ENCODE results near the gene INO80E. TPM values are rescaled to one million over a fixed set of nuclear protein-coding genes. Genes with fewer than 3 reads are reported as not detected.

INO80E gene
- total RNA-seq, 5 donors from 2014 or later (not counting 1 experiment from before 2014, with no cell fraction given), result 84.8 to 152 (median 128) TPM

DNA sequence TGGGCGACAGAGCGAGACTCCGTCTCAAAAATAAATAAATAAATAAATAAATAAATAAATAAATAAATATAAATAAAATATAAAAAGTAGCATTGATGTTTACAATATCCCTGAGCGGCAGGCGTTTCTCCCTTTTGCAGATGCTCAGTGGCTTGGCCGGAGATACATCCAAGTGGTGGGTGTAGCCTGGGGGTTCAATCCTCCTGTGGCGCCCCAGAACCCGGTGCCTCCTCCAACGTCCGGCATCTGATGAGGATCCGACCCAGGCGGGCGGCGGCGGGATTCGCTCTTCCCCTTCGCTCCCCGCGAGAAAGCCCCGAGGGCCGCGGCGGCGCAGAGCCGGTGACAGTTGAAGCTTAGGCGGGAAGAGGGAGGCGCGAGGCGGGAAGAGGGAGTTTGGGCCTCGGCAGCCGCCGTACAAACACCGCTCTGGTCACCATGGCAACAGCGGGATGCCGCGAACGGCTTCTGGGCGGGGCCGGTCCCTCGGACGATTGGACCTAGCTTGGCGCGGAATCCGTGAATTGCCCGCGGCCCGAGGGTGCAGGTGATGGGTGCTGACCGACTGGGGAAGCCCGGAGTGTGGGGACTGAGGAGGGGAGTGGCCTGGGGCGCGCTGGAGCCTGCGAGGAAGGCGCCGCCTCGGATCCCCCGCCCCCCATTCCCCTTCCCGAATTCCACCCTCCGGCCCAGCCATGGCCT lies 56.8 kb downstream of the INO80E start:
- peaks cover 12 to 30% of the 10 kb centered on the region in 2 experiments for H3K4me1 ChIP-seq (ENCODE audit: control insufficient read depth in 1 of 2, extremely low read depth in 1 of 2, insufficient read depth in 2 of 2, low read length in 2 of 2)
- CTCF ChIA-PET, result interaction anchor here in 1 of 2 donors (0.5 kb wide), 1 partner anchor 15 kb away, joined by 4 read pairs; no protein-coding TSS in a partner anchor
- WGBS (ENCODE audit: insufficient coverage), result under 1% methylated on average over 38 of the region's 58 CpGs
- Mint-ChIP-seq H3K27ac (peak overlapping the region; percentile 55 to 63), H3K27me3 (no peaks in the 10 kb centered on the region), H3K36me3 (no peaks in the 10 kb centered on the region), H3K4me1 (peaks cover 18 to 28% (median 23%) of the 10 kb centered on the region in 3 donors), H3K4me3 (peak overlapping the region; percentile 82 to 86 (median 82)), H3K9me3 (no peaks in the 10 kb centered on the region)
- H3K27me3 ChIP-seq (replicated peaks in 1 of 2; ENCODE audit: control insufficient read depth in 2 of 2, extremely low read depth in 1 of 2, insufficient read depth in 2 of 2, low read length in 1 of 2), result peaks cover 0 to 8% of the 10 kb centered on the region in 2 experiments
- H3K4me3 ChIP-seq (ENCODE audit: control insufficient read depth in 1 of 2, extremely low read depth in 1 of 2, low read length in 1 of 2), result peak overlapping the region; percentile 65 to 69
- DNase-seq (peak; percentile 53 to 92 (median 77)), ATAC-seq (replicated peaks in 1 of 4) (peak; percentile 76 to 81 (median 77))
- H3K9me3 ChIP-seq, result no peaks in the 10 kb centered on the region
- POLR2A ChIA-PET, result interaction anchor here in 1 of 2 donors (0.6 kb wide), 1 partner anchor 37 kb away, joined by 8 read pairs; no protein-coding TSS in a partner anchor
- no peak overlapping the region for H3K27ac ChIP-seq (ENCODE audit: low read length)
- no peaks in the 10 kb centered on the region for H3K36me3 ChIP-seq (ENCODE audit: control insufficient read depth in 2 of 2, extremely low read depth in 1 of 2, insufficient read depth in 1 of 2, low read length in 1 of 2)

DNA sequence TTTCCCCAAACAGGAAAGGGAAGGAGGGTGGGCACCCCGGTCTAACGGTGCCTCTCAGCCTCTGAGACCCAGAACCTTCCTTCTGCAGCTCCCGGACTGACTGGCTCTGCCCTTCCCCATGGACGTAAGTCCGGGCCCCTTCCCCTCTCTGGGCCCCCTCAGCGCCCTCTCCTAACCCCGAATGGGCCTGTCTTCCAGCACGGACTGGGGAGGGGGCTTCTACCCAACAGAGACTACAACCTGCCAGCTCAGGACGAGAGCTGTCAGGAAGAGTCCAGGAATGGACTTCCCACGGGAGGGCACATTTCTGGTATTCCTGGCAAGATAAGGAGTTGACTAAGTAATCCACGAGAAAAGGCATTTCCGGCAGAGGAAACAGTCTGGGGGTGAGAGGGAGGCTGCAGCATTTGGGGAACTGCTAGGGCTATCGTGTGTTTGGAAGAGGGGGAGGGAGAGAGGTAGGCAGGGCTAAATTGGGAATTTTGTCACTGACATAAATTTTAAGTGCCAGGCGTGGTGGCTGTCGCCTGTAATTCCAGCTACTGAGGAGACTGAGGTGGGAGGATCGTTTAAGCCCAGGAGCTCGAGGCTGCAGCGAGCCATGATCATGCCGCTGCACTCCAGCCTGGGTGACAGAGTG lies 57.5 kb downstream of the INO80E start:
- H3K9me3 Mint-ChIP-seq, result no peaks in the 10 kb centered on the region
- Histone ChIP-seq H3K9me3 (no peaks in the 10 kb centered on the region), H3K4me3 (ENCODE audit: control insufficient read depth in 1 of 2, extremely low read depth in 1 of 2, low read length in 1 of 2) (peak overlapping the region; percentile 65 to 69), H3K36me3 (ENCODE audit: control insufficient read depth in 2 of 2, extremely low read depth in 1 of 2, insufficient read depth in 1 of 2, low read length in 1 of 2) (no peaks in the 10 kb centered on the region), H3K27ac (ENCODE audit: low read length) (no peak overlapping the region), H3K27me3 (replicated peaks in 1 of 2; ENCODE audit: control insufficient read depth in 2 of 2, extremely low read depth in 1 of 2, insufficient read depth in 2 of 2, low read length in 1 of 2) (peaks cover 0 to 8% of the 10 kb centered on the region in 2 experiments), H3K4me1 (ENCODE audit: control insufficient read depth in 1 of 2, extremely low read depth in 1 of 2, insufficient read depth in 2 of 2, low read length in 2 of 2) (peaks cover 12 to 30% of the 10 kb centered on the region in 2 experiments)
- POLR2A ChIA-PET, result interaction anchor here in 1 of 2 donors (0.6 kb wide), 1 partner anchor 37 kb away, joined by 8 read pairs; no protein-coding TSS in a partner anchor
- peaks cover 18 to 28% (median 23%) of the 10 kb centered on the region in 3 donors for H3K4me1 Mint-ChIP-seq
- DNase-seq (no peak), ATAC-seq (replicated peaks in 1 of 4) (peak; percentile 13 to 17 (median 14))
- CTCF ChIA-PET, result interaction anchor here in 1 of 2 donors (0.5 kb wide), 1 partner anchor 14 kb away, joined by 4 read pairs; no protein-coding TSS in a partner anchor
- peak overlapping the region in 1 of 2 donors; percentile 52 for H3K27ac Mint-ChIP-seq
- H3K36me3 Mint-ChIP-seq, result no peaks in the 10 kb centered on the region
- no peaks in the 10 kb centered on the region for H3K27me3 Mint-ChIP-seq
- 17% methylated on average over 19 of the region's 19 CpGs for WGBS (ENCODE audit: insufficient coverage)
- peak overlapping the region; percentile 70 to 82 (median 82) for H3K4me3 Mint-ChIP-seq

DNA sequence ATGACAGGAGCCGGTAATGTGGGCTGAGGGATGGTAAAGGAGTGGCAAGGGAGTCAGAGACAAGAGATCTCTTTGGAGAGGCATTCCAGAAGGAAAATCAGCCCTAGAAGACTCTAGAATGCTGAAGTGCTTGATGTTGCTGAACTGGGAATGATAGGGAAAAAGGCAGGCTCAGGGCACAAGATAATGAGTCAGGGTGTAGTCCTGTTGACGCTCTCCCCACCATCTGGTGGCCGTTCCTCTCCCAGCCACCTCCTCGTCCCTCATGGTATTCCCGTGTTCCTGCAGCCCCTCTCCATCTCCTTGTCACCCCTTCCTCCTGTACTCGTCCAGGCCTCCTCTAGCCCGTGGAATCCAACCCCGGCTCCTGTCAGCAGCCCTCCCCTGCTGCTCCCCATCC lies 58.4 kb downstream of the INO80E start:
- Histone ChIP-seq H3K9me3 (no peaks in the 10 kb centered on the region), H3K4me1 (ENCODE audit: control insufficient read depth in 1 of 2, extremely low read depth in 1 of 2, insufficient read depth in 2 of 2, low read length in 2 of 2) (peaks cover 12 to 30% of the 10 kb centered on the region in 2 experiments), H3K4me3 (ENCODE audit: control insufficient read depth in 1 of 2, extremely low read depth in 1 of 2, low read length in 1 of 2) (no peak overlapping the region), H3K27ac (ENCODE audit: low read length) (no peak overlapping the region), H3K36me3 (ENCODE audit: control insufficient read depth in 2 of 2, extremely low read depth in 1 of 2, insufficient read depth in 1 of 2, low read length in 1 of 2) (no peaks in the 10 kb centered on the region), H3K27me3 (replicated peaks in 1 of 2; ENCODE audit: control insufficient read depth in 2 of 2, extremely low read depth in 1 of 2, insufficient read depth in 2 of 2, low read length in 1 of 2) (peaks cover 0 to 8% of the 10 kb centered on the region in 2 experiments)
- Mint-ChIP-seq H3K4me1 (peaks cover 18 to 28% (median 23%) of the 10 kb centered on the region in 3 donors), H3K36me3 (no peaks in the 10 kb centered on the region), H3K4me3 (peak overlapping the region; percentile 50 to 82 (median 73)), H3K9me3 (no peaks in the 10 kb centered on the region), H3K27me3 (no peaks in the 10 kb centered on the region), H3K27ac (peak overlapping the region in 1 of 2 donors; percentile 72)
- POLR2A ChIA-PET, result no interaction called here
- WGBS (ENCODE audit: insufficient coverage), result 86% methylated on average over 6 of the region's 8 CpGs
- DNase-seq (no peak), ATAC-seq (replicated peaks in 1 of 4) (no peak)
- CTCF ChIA-PET, result interaction anchor here in 1 of 2 donors (0.9 to 1.4 kb wide), 2 partner anchors 11 to 23 kb away, joined by 3 to 4 read pairs; partner anchors contain the start of genes ALDOA and TLCD3B

DNA sequence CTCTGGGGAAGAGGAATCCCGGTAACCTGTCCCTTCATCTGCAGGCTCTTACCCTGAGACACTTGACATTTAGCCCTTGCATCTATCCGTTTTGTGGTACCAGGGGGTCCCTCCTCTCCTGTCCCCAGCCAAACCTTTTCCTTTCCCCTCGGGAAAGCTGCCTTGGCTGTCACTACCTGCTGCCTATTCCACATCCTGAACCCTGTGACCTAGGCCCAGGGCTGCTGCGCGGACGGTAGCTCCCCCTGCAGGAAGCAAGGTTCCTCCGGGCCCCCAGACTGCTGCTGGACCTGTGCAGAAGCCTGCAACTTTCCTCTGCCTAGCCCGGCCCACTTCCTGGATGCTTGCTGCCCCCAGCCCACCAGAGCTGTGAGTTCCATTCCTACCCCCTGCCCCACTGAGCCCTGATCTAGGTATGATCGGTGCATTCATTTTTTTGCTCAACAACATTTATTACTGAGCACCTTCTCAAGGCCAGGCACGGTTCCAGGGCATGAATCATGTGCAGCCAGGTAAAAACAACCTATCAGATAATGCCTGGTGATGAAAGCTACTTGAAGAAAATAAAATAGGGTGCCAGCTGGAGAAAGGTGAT lies 59.0 kb downstream of the INO80E start:
- H3K27me3 Mint-ChIP-seq, result no peaks in the 10 kb centered on the region
- CTCF ChIA-PET, result interaction anchor here (0.6 to 1.4 kb wide), 8 partner anchors 10 to 378 kb away, joined by 3 to 6 read pairs (median 4); partner anchors contain the start of genes ALDOA (in 1 of the 2) and TLCD3B (in 1 of the 2)
- 21% methylated on average over 7 of the region's 10 CpGs for WGBS (ENCODE audit: insufficient coverage)
- H3K36me3 ChIP-seq (ENCODE audit: control insufficient read depth in 2 of 2, extremely low read depth in 1 of 2, insufficient read depth in 1 of 2, low read length in 1 of 2), result no peaks in the 10 kb centered on the region
- POLR2A ChIA-PET, result interaction anchor here in 1 of 2 donors (0.7 kb wide), 1 partner anchor 22 kb away, joined by 3 read pairs; no protein-coding TSS in a partner anchor
- peak overlapping the region; percentile 13 to 82 (median 43) for H3K4me3 Mint-ChIP-seq
- peak overlapping the region; percentile 72 to 81 for H3K27ac Mint-ChIP-seq
- no peak overlapping the region for H3K27ac ChIP-seq (ENCODE audit: low read length)
- no peaks in the 10 kb centered on the region for H3K9me3 ChIP-seq
- no peak overlapping the region for H3K4me3 ChIP-seq (ENCODE audit: control insufficient read depth in 1 of 2, extremely low read depth in 1 of 2, low read length in 1 of 2)
- no peaks in the 10 kb centered on the region for H3K9me3 Mint-ChIP-seq
- ATAC-seq (replicated peaks in 1 of 4), result peak; percentile 69 to 75 (median 73)
- H3K27me3 ChIP-seq (replicated peaks in 1 of 2; ENCODE audit: control insufficient read depth in 2 of 2, extremely low read depth in 1 of 2, insufficient read depth in 2 of 2, low read length in 1 of 2), result peaks cover 0 to 8% of the 10 kb centered on the region in 2 experiments
- peaks cover 12 to 30% of the 10 kb centered on the region in 2 experiments for H3K4me1 ChIP-seq (ENCODE audit: control insufficient read depth in 1 of 2, extremely low read depth in 1 of 2, insufficient read depth in 2 of 2, low read length in 2 of 2)
- peak in 19 of 35 experiments; percentile 20 to 66 (median 38) for DNase-seq
- H3K4me1 Mint-ChIP-seq, result peaks cover 18 to 28% (median 23%) of the 10 kb centered on the region in 3 donors
- H3K36me3 Mint-ChIP-seq, result no peaks in the 10 kb centered on the region

Other genes with a start within 250 kb of the INO80E start
- under 1 TPM in 2 of 5 donors, not detected in 3; 0.09 to 0.15 TPM for gene ZG16, start 218.0 kb upstream of the INO80E start, total RNA-seq
- gene KIF22, start 205.5 kb upstream of the INO80E start, total RNA-seq, result 10 to 100 TPM; 84.1 to 95.2 (median 84.9) TPM
- gene MAZ, start 189.7 kb upstream of the INO80E start, total RNA-seq, result 100 to 1,000 TPM; 240 to 326 (median 305) TPM
- gene PRRT2, start 184.0 kb upstream of the INO80E start, total RNA-seq, result 1 to 10 TPM; 2.4 to 7.9 (median 4.4) TPM
- gene PAGR1, start 180.1 kb upstream of the INO80E start, total RNA-seq, result 10 to 100 TPM; 16.0 to 47.2 (median 40.6) TPM
- 100 to 1,000 TPM; 140 to 173 (median 158) TPM for gene MVP, start 175.8 kb upstream of the INO80E start, total RNA-seq
- gene CDIPT, start 133.0 kb upstream of the INO80E start, total RNA-seq, result 10 to 100 TPM; 37.1 to 87.0 (median 79.7) TPM
- gene SEZ6L2, start 96.7 kb upstream of the INO80E start, total RNA-seq, result under 1 TPM in 3 of 5 donors, not detected in 2; 0.16 to 0.82 (median 0.47) TPM
- gene ASPHD1, start 95.8 kb upstream of the INO80E start, total RNA-seq, result not detected
- gene KCTD13, start 70.0 kb upstream of the INO80E start, total RNA-seq, result 10 to 100 TPM; 48.4 to 87.3 (median 79.1) TPM
- 10 to 100 TPM; 66.7 to 93.9 (median 80.4) TPM for gene TMEM219, start 34.2 kb upstream of the INO80E start, total RNA-seq
- gene TAOK2, start 22.4 kb upstream of the INO80E start, total RNA-seq, result 10 to 100 TPM; 26.1 to 58.3 (median 55.9) TPM
- gene HIRIP3, start 624 bp upstream of the INO80E start, total RNA-seq, result 10 to 100 TPM; 15.0 to 22.8 (median 20.3) TPM
- gene DOC2A, start 14.8 kb downstream of the INO80E start, total RNA-seq, result under 1 TPM in 4 of 5 donors, not detected in 1; 0.15 to 0.38 (median 0.26) TPM
- not detected for gene C16orf92, start 27.0 kb downstream of the INO80E start, total RNA-seq
- gene TLCD3B, start 35.0 kb downstream of the INO80E start, total RNA-seq, result under 1 TPM in 3 of 5 donors, not detected in 2; 0.25 to 0.32 (median 0.25) TPM
- gene ALDOA, start 69.5 kb downstream of the INO80E start, total RNA-seq, result 100 to 1,000 TPM; 367 to 715 (median 567) TPM
- 100 to 1,000 TPM in 2 of 5 donors, 10 to 100 TPM in 3; 71.2 to 110 (median 97.9) TPM for gene PPP4C, start 79.8 kb downstream of the INO80E start, total RNA-seq
- 1 to 10 TPM; 1.4 to 2.0 (median 1.5) TPM for gene TBX6, start 95.7 kb downstream of the INO80E start, total RNA-seq
- gene YPEL3, start 100.0 kb downstream of the INO80E start, total RNA-seq, result 100 to 1,000 TPM; 105 to 277 (median 226) TPM
- 10 to 100 TPM; 11.1 to 27.2 (median 22.1) TPM for gene GDPD3, start 117.3 kb downstream of the INO80E start, total RNA-seq
- gene MAPK3, start 127.0 kb downstream of the INO80E start, total RNA-seq, result 10 to 100 TPM; 55.5 to 76.0 (median 63.2) TPM
- 1,000 to 10,000 TPM in 2 of 5 donors, 100 to 1,000 TPM in 3; 708 to 1,286 (median 987) TPM for gene CORO1A, start 187.4 kb downstream of the INO80E start, total RNA-seq
- 100 to 1,000 TPM in 3 of 5 donors, 10 to 100 TPM in 2; 47.0 to 115 (median 100) TPM for gene BOLA2B, start 197.4 kb downstream of the INO80E start, total RNA-seq
- 100 to 1,000 TPM in 2 of 5 donors, 10 to 100 TPM in 3; 31.6 to 114 (median 86.4) TPM for gene SLX1A, start 197.6 kb downstream of the INO80E start, total RNA-seq
- 10 to 100 TPM; 25.8 to 42.6 (median 30.8) TPM for gene SULT1A3, start 203.0 kb downstream of the INO80E start, total RNA-seq